Loucy (cell line): Measurements from ENCODE around the gene TEAD1.

Experiments
- EZH2phosphoT487 ChIP-seq: fragments of 200-600 bp; IDR thresholded peaks from 2 replicates; pipeline ENCODE4 v1.6.1; 2018; ENCODE audit warnings: antibody characterized with exemption, mild to moderate bottlenecking, moderate library complexity, borderline replicate concordance
- TF ChIP-seq, protein P1 (sequence below): fragments of 200-600 bp; sonication (generic); conservative IDR thresholded peaks from 2 replicates; pipeline ENCODE4 v1.5.1; 2014; ENCODE audit warnings: mild to moderate bottlenecking, antibody characterized with exemption, low read length

DNA sequence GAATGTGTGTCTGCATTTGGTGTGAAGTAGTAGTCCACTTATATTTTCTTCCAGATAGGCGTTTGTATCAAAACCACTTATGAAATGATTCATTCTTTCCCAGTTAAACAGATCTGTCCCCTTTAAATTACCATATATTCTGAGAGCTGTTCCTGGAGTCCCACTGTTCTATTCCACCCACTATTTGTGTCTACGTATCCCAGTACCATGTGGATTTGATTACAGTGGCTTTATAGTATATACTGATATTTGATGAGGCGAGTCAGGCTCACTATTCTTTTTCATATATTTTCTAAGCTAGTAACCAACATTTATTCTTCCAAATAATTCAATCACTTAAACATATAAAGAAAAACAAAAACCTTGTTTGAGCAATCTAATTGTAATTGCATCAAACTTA is 253.0 kb downstream of the TEAD1 start:
- TF ChIP-seq, protein P1, sequence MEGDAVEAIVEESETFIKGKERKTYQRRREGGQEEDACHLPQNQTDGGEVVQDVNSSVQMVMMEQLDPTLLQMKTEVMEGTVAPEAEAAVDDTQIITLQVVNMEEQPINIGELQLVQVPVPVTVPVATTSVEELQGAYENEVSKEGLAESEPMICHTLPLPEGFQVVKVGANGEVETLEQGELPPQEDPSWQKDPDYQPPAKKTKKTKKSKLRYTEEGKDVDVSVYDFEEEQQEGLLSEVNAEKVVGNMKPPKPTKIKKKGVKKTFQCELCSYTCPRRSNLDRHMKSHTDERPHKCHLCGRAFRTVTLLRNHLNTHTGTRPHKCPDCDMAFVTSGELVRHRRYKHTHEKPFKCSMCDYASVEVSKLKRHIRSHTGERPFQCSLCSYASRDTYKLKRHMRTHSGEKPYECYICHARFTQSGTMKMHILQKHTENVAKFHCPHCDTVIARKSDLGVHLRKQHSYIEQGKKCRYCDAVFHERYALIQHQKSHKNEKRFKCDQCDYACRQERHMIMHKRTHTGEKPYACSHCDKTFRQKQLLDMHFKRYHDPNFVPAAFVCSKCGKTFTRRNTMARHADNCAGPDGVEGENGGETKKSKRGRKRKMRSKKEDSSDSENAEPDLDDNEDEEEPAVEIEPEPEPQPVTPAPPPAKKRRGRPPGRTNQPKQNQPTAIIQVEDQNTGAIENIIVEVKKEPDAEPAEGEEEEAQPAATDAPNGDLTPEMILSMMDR, result no peak
- no peak for TF ChIP-seq EZH2phosphoT487
